ENCODE data around the gene BARX2. TPM values are rescaled to one million over a fixed set of nuclear protein-coding genes. Genes with fewer than 3 reads are reported as not detected.

The BARX2 gene
- total and polyA plus RNA-seq, 2 donors (not counting 3 experiments of a cell fraction or from before 2014, with no cell fraction given): not detected

DNA sequence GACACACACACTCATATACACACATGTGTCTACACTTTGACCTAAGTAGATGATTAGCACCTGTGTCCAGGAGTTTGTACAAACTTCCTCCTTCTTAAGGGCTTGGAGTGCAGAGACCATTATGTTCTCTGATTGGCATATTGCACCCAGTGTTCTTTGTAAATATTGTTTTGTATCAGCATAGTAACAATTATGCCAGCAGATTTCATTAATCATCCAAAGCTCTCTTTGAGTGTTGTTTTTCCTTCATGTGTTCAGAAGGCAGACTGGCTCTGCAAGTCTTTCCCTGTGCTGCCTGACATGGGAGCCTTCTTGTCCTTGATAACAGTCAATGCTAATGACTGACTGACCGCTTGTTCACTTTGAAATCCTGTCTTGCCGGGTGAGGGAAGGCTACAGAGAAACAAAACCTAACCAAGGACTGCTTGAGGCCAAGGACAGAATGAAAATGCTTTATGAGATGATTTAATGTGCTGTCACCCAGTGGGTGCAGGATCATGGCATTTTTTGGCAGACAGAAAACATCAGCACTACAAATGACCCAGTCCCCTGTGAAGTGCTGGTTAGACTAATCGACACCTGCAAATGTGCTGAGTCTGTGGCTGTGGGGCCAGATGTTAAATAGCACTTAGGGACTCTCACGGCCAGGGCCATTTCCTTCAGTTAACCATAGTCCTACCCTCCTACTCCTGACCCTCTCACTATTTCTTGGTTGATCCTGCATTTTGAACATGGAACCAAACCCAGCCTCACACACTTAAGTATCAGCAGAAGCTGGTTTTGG lies 6.6 kb upstream of the BARX2 start:
- Histone ChIP-seq H3K27me3 (ENCODE audit: control insufficient read depth in 2 of 2, insufficient read depth in 2 of 2, low read length in 2 of 2) (peaks cover 54 to 85% of the 10 kb centered on the region in 2 experiments), H3K9me1 (replicated peaks; ENCODE audit: control insufficient read depth, extremely low read depth, insufficient read depth, low read length) (no peaks in the 10 kb centered on the region), H2AFZ (ENCODE audit: low read depth, low read length) (no peak overlapping the region), H3K4me1 (ENCODE audit: control insufficient read depth, extremely low read depth, insufficient read depth, low read length) (peaks cover 7% of the 10 kb centered on the region), H3K4me2 (ENCODE audit: insufficient read depth, low read length) (no peak overlapping the region), H3K4me3 (replicated peaks in 1 of 3; ENCODE audit: insufficient read depth in 1 of 3, low read depth in 1 of 3, low read length in 3 of 3) (no peak overlapping the region), H3K79me2 (ENCODE audit: control insufficient read depth, insufficient read depth, low read length) (no peaks in the 10 kb centered on the region), H3K9ac (replicated peaks; ENCODE audit: extremely low read depth, insufficient read depth, low read length) (no peak overlapping the region), H3K27ac (ENCODE audit: insufficient read depth, low read depth, low read length) (no peak overlapping the region), H3K36me3 (ENCODE audit: control insufficient read depth in 2 of 2, extremely low read depth in 1 of 2, insufficient read depth in 2 of 2, low read length in 2 of 2) (no peaks in the 10 kb centered on the region), H4K20me1 (replicated peaks; ENCODE audit: control insufficient read depth, extremely low read depth, insufficient read depth, low read length) (no peaks in the 10 kb centered on the region), H3K9me3 (replicated peaks; ENCODE audit: control insufficient read depth, insufficient read depth, low read length) (no peaks in the 10 kb centered on the region)
- DNase-seq (ENCODE audit: low read depth, low spot score): no peak
- no TSS peak for BruUV-seq (replicated peaks)
- POLR2A ChIA-PET: no interaction called here
- CTCF ChIA-PET: no interaction called here
- FAIRE-seq: no peak
- no peak for TF ChIP-seq EZH2 (IDR thresholded peaks at IDR 0.05; ENCODE audit: borderline replicate concordance, low read depth, low read length, severe bottlenecking)
- no peak for TF ChIP-seq MYC (IDR thresholded peaks at IDR 0.05; ENCODE audit: low read depth, low read length)
- TF ChIP-seq, protein P1, sequence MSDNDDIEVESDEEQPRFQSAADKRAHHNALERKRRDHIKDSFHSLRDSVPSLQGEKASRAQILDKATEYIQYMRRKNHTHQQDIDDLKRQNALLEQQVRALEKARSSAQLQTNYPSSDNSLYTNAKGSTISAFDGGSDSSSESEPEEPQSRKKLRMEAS (IDR thresholded peaks at IDR 0.05; ENCODE audit: insufficient read depth, insufficient read length): no peak
- TF ChIP-seq GATA2 (IDR thresholded peaks at IDR 0.05; ENCODE audit: insufficient read depth, insufficient read length, low read depth, low read length): no peak
- TF ChIP-seq POLR2AphosphoS5 (IDR thresholded peaks at IDR 0.05; ENCODE audit: insufficient read depth, low read depth, low read length): no peak
- TF ChIP-seq, protein P2, sequence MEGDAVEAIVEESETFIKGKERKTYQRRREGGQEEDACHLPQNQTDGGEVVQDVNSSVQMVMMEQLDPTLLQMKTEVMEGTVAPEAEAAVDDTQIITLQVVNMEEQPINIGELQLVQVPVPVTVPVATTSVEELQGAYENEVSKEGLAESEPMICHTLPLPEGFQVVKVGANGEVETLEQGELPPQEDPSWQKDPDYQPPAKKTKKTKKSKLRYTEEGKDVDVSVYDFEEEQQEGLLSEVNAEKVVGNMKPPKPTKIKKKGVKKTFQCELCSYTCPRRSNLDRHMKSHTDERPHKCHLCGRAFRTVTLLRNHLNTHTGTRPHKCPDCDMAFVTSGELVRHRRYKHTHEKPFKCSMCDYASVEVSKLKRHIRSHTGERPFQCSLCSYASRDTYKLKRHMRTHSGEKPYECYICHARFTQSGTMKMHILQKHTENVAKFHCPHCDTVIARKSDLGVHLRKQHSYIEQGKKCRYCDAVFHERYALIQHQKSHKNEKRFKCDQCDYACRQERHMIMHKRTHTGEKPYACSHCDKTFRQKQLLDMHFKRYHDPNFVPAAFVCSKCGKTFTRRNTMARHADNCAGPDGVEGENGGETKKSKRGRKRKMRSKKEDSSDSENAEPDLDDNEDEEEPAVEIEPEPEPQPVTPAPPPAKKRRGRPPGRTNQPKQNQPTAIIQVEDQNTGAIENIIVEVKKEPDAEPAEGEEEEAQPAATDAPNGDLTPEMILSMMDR (IDR thresholded peaks at IDR 0.05; ENCODE audit: extremely low read depth in 1 of 2, insufficient read depth in 1 of 2, low read depth in 1 of 2, low read length in 2 of 2): no peak
- no peak for TF ChIP-seq FOS (IDR thresholded peaks at IDR 0.05; ENCODE audit: borderline replicate concordance, insufficient read depth, low read length)
- TF ChIP-seq JUN (IDR thresholded peaks at IDR 0.05; ENCODE audit: borderline replicate concordance, insufficient read depth, insufficient read length, low read depth): no peak
- no peak for TF ChIP-seq POLR2A (IDR thresholded peaks at IDR 0.05; ENCODE audit: low read depth, low read length)
- dilution Hi-C loops (cut with MboI; ENCODE audit: extremely low pct_ligation_motif_present, low sequenced_read_pairs) (no loop called here), intact Hi-C loops (cut with micrococcal nuclease) (no loop called here)

All from endothelial cell of umbilical vein (primary cell).